NK-92 treated with Interleukin-12 subunit alpha and Interleukin-12 subunit beta, amount 100 ng/mL, for 24 hours (cell line): ENCODE data around the gene AKAP9.
"Not testable (repeated sequence)": the region's sequence is repeated elsewhere in the genome, so short reads cannot be mapped to it uniquely, and the experiment has no call there.

Experiments
- DNase-seq: peaks from one replicate; lab custom pipeline; 2025; lab: John Stamatoyannopoulos, UW

The AKAP9 gene

GRCh38 chr7:92064438-92065029 is 123.9 kb downstream of the AKAP9 start:
- no peak for DNase-seq

- DNase-seq, result no peak
Measured at GRCh38 chr7:92071032-92071431, 130.4 kb downstream of the AKAP9 start.

GRCh38 chr7:92072121-92072520 is 131.5 kb downstream of the AKAP9 start:
- DNase-seq, result no peak

- DNase-seq, result no peak
Measured at GRCh38 chr7:92072708-92073107, 132.0 kb downstream of the AKAP9 start.

- no peak for DNase-seq
Measured at GRCh38 chr7:92075455-92076158, 134.9 kb downstream of the AKAP9 start.

GRCh38 chr7:92076509-92076908 is 135.8 kb downstream of the AKAP9 start:
- DNase-seq, result no peak

GRCh38 chr7:92083922-92084321 is 143.3 kb downstream of the AKAP9 start:
- DNase-seq, result not testable (repeated sequence)

- DNase-seq, result no peak
Measured at GRCh38 chr7:92088266-92088665, 147.6 kb downstream of the AKAP9 start.

GRCh38 chr7:92092210-92092609 is 151.5 kb downstream of the AKAP9 start:
- DNase-seq, result no peak

- no peak for DNase-seq
Measured at GRCh38 chr7:92095380-92095779, 154.7 kb downstream of the AKAP9 start.

- no peak for DNase-seq
Measured at GRCh38 chr7:92100534-92100933, 159.9 kb downstream of the AKAP9 start.

- not testable (repeated sequence) for DNase-seq
Measured at GRCh38 chr7:92102862-92103261, 162.2 kb downstream of the AKAP9 start.

GRCh38 chr7:92108821-92109220 is 168.2 kb downstream of the AKAP9 start:
- no peak for DNase-seq

GRCh38 chr7:92110857-92111256 is 170.2 kb downstream of the AKAP9 start:
- no peak for DNase-seq

- DNase-seq, result no peak
Measured at GRCh38 chr7:92115821-92116220, 175.2 kb downstream of the AKAP9 start.

GRCh38 chr7:92116949-92117348 is 176.3 kb downstream of the AKAP9 start:
- no peak for DNase-seq

- DNase-seq, result no peak
Measured at GRCh38 chr7:92119213-92119759, 178.6 kb downstream of the AKAP9 start.

- no peak for DNase-seq
Measured at GRCh38 chr7:92121681-92122080, 181.0 kb downstream of the AKAP9 start.

GRCh38 chr7:92131093-92131492 is 190.4 kb downstream of the AKAP9 start:
- no peak for DNase-seq

- no peak for DNase-seq
Measured at GRCh38 chr7:92131764-92132330, 191.2 kb downstream of the AKAP9 start.

GRCh38 chr7:92133133-92133736 is 192.6 kb downstream of the AKAP9 start:
- no peak for DNase-seq

- DNase-seq, result peak; percentile 49
Measured at GRCh38 chr7:92133737-92134270, 193.1 kb downstream of the AKAP9 start.
